Right ventricle myocardium superior (tissue), 1 donor: ENCODE measurements around the gene LINC00632. TPM values are rescaled to one million over a fixed set of nuclear protein-coding genes. Genes with fewer than 3 reads are reported as not detected.

Experiments used
- total RNA-seq: library from RNA; stranded (reverse); fragmentation: NEBNext Ultra II Directional; extraction: Animal tissue kit (Norgen Biotek cat#: 25700); gene quantifications from one replicate; pipeline ENCODE4 v1.2.1, GENCODE V29; 2021
- donor health status: DM: no; HTN: yes; CAD: no; lungs with severe emphysema.

Gene LINC00632
- total RNA-seq, 1 donor from 2014 or later: 158 TPM

Other genes starting within 250 kb of the LINC00632 start
- gene SOX3, start 204.7 kb upstream of the LINC00632 start, total RNA-seq: not detected